GM18909 (cell line): ENCODE results near the gene GPR89B.
"Not testable (repeated sequence)": the region's sequence is repeated elsewhere in the genome, so short reads cannot be mapped to it uniquely, and the experiment has no call there.

Experiments used
- ATAC-seq: cut with Tn5 transposase; IDR thresholded peaks from one replicate; pipeline ENCODE4 v1.9.1; 2021; ENCODE audit warnings: mild to moderate bottlenecking; ENCODE audit not compliant: unreplicated experiment, poor library complexity

Gene GPR89B

DNA sequence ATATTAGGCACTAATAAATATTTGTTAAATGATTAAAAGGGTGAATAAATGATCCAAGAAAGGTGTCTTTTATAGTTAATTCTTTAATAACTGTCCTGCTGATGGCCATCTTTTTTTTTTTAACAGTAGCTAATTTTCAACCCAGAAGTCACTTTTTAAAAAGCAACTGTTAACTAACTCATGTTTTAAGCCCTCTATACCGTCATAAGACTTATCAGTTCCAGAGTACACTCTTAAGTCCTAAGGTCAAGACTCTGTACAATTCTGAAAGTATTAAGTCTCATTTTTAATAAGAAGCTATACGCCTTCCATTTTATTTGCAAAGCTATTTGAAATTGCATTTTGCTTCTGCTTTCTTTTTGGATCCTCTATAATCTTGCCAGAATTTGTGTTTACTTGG is 2.9 kb downstream of the GPR89B start:
- ATAC-seq, result not testable (repeated sequence)

GRCh38 chr1:147935296-147935695 is 7.1 kb downstream of the GPR89B start:
- ATAC-seq, result not testable (repeated sequence)

GRCh38 chr1:147940456-147940855 is 12.2 kb downstream of the GPR89B start:
- ATAC-seq, result not testable (repeated sequence)

DNA sequence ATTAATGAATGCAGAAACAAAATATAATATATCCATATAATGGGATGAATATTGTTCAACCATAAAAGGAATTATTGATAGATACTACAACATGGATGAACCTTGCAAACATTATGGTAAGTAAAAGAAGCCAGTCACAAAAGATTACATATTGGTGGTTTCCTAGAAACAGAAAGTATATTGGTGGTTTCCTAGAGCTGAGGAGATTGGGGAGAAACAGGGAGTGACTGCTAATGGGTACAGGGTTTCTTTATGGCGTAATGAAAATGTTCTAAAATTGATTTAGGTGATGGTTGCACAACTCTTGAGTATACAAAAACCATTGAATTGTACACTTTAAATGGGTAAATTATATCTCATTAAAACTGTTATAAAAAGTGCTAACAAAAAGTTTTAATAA is 14.3 kb downstream of the GPR89B start:
- ATAC-seq, result not testable (repeated sequence)

GRCh38 chr1:147949517-147949916 is 21.3 kb downstream of the GPR89B start:
- not testable (repeated sequence) for ATAC-seq

GRCh38 chr1:147958906-147959305 is 30.7 kb downstream of the GPR89B start:
- ATAC-seq, result not testable (repeated sequence)

DNA sequence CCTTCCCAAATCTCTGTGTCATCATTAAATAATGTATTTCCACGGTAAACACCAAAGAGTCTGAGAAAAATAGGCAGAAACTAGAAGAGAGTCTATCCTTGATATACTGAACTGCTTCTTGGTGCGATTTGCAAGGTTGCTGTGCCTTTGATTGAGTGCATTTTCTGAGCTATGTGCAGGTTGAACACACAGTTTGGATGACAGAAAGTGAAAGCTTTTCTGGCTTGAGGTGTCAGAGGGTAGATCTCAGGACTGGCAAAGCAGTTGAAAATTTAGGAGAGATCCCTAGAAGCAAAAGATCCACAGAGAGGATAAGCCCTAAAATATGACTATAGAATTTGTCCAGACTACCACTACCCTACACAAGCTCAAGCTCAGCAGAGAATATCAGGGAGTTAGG is 31.5 kb downstream of the GPR89B start:
- ATAC-seq, result not testable (repeated sequence)

- ATAC-seq, result not testable (repeated sequence)
These were observed 36.4 kb downstream of the GPR89B start for GRCh38 chr1:147964575-147964974.

DNA sequence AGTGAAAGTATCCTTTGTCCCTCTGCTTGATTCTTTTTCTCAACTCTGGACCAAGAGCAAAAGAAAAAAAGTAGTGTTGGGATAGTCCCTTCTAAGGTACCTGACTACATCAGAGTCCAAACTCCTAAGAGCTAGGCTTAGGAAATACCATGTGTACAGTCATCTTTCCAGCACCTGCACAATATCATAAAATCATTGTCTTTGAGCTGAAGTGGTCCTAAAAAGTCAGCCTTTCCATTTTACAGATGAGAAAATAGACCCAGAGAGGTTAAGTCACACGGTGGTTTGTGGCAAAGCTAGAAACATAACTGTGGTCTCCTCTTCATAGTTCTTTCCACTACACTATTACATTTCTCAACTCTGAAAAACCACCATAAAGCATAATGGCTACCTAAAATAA is 38.4 kb downstream of the GPR89B start:
- not testable (repeated sequence) for ATAC-seq

- ATAC-seq, result not testable (repeated sequence)
These were observed 50.9 kb downstream of the GPR89B start for GRCh38 chr1:147978896-147979651.

DNA sequence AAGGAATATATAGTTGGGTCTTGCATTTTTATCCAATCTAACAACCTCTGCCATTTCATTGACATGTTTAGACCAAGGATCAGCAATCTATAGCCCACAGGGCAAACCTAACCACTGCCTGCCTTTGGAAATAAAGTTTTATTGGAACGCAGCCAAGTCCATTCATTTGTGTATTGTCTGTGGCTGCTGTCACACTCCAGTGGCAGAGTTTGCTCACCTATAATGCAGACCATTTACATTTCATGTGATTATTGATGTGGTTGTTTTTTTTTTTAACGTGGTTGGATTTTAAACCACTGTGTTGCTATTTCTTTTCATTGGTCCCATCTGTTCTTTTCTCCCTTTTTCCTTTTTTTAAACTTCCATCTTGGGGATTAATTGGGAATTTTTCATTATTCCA is 57.2 kb downstream of the GPR89B start:
- not testable (repeated sequence) for ATAC-seq

GRCh38 chr1:147987893-147988292 is 59.7 kb downstream of the GPR89B start:
- not testable (repeated sequence) for ATAC-seq

DNA sequence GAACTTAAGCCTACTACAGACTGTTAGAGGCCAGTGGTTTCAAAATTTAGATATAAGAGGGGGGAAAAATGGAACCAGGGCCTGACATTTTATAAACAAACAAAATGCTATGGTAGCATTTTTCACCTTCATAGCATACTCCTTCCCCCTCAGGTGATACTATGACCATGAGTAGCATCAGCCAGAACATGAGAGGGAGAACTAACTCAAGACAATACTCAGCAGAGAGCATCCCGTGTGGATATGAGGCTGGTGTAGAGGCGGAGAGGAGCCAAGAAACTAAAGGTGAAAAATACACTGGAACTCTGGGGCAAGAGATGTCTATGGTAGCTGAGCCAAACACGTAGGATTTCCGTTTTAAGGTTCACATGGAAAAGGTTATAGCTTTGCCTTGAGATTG is 64.7 kb downstream of the GPR89B start:
- ATAC-seq, result not testable (repeated sequence)

GRCh38 chr1:147993400-147993799 is 65.2 kb downstream of the GPR89B start:
- not testable (repeated sequence) for ATAC-seq

DNA sequence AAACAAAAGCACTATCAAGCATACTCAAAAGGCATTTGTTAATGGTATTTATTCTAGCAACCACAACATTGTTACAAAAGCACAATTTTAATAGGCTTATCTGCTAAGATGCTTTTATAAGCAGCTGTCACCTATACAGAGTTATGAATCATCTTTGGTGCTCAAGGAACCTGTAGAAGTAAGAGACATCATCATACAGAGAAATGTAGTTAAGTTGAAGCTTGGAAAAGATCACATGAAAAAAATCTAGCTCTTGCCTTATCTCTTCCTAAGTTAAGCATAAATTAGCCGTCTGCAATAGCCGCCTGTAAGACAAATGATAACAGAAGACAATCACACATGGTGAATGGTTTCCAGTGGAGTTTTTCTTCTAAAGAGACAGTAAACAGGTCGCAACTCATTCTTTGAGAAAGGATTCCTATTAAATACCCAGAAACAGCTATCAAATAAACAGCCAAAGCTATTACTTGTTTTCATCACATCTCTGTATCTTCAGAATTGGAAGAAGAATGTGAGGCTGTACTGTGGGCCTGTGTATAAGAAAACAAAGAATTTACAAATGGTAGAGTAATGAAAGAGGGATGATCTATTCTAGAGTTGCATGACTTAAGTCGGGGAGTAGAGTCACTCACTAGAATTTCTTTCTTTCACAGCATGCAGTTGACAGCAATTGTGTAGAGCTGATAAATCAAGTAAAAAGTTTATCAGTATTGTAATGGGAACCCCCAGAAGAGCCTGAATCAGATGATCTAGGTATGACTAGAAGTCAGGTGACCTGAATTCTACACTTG is 65.8 kb downstream of the GPR89B start:
- ATAC-seq, result not testable (repeated sequence)

GRCh38 chr1:147996088-147996487 is 67.9 kb downstream of the GPR89B start:
- ATAC-seq, result not testable (repeated sequence)

DNA sequence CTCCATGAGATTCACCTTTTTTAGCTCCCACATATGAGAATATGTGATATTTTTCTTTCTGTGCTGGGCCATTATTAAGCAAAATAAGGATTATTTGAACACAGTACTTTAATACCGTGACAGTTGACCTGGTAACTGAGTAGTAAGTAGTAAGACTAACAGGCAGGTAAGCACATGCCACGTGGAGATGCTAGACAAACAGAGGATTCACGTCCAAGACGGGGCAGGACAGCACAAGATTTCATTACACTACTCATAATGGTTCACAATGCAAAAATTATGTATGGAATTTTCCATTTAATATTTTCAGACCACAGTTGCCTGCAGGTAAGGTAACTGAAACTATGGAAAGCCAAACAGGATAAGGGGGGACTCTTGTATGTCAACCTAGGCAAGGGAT is 79.5 kb downstream of the GPR89B start:
- not testable (repeated sequence) for ATAC-seq

DNA sequence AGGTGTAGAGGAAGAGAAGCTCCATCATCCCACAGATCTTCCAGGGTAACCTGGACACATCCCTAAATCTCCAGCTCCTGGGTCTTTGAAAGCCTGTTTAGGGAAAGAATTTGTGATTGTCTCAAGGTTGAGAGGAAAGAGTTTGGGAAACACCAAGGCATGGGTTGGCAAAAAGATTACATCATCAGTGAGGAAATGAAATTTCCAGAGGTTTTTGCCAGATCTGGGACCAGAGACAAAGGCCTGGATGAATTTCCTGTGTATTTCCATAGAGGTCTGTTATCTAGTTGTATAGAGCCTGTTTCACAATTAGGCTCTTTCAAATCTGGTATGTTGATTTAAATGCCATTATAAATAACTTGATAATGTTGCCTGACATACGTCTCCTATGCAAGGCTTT is 82.3 kb downstream of the GPR89B start:
- no peak for ATAC-seq

DNA sequence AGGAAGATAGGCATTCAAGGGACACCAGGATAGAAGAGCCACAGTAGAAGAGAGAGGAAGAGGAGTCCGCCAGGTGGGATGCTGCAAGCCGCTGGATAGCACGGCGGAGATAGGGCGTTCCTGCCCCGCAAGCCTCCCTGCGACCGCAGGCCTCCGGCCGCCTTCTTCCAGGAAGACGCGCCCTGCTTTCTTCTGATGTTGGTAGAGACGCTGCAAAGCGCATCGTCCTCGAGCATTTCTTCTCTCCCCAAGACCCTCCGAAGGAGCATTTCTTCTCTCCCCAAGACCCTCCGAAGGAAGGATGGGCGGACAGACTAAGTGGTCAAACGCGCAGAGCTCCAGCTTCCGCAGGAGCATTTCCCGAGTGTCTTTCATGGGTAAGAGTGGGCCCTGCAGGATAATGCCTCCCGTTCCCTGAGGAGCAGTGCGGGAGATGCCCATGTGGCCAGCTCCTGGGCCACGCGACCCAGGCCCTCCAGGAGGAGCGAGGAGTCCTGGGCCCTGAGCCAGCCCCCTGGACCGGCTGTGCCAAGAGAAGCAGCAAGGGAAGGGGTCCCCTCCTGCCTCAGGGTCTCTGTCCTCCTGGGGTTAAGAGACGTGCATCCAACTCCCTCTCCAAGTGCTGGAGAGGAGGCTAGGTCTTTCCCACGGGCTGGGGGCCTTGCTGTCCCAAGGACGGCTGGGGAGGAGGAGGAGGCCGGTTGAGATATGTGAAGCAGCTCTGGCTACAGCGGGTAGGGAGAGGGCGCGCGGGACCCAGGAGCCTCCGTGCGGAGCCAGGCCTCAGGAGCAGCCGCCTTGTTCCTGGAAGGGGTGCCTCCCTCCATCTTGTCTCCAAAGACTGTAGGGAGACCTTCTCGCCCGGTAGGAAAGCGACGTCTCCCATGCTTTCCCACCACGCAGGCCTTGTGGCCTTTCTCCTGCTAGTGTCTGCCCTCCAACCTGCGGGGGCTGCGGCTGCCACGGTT is 85.2 kb downstream of the GPR89B start:
- ATAC-seq, result not testable (repeated sequence)
